Cerebellar cortex (tissue), 1 donor: ENCODE results near the gene VARS2.
"Not testable (repeated sequence)": the region's sequence is repeated elsewhere in the genome, so short reads cannot be mapped to it uniquely, and the experiment has no call there.

Source experiments
- DNase-seq: peaks from one replicate; pipeline ENCODE4 v3.0.0-alpha.2; 2015; ENCODE audit warnings: low spot score

Gene VARS2

DNA sequence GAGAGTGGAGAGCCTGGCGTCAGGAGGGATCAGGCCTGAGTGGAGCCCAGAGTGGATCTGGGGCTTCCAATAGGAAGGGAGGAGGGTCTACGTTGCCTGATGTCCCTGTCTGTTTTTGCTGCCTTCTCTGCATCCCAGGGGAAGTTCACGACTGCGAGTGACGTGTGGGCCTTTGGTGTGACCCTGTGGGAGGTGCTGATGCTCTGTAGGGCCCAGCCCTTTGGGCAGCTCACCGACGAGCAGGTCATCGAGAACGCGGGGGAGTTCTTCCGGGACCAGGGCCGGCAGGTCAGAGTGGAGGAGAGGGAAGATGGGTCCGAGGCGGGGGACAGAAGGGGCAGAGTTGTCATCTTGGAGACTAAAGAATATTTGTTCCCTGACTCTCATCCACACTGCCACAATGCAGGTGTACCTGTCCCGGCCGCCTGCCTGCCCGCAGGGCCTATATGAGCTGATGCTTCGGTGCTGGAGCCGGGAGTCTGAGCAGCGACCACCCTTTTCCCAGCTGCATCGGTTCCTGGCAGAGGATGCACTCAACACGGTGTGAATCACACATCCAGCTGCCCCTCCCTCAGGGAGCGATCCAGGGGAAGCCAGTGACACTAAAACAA lies 15.2 kb upstream of the VARS2 start:
- DNase-seq, result no peak

DNA sequence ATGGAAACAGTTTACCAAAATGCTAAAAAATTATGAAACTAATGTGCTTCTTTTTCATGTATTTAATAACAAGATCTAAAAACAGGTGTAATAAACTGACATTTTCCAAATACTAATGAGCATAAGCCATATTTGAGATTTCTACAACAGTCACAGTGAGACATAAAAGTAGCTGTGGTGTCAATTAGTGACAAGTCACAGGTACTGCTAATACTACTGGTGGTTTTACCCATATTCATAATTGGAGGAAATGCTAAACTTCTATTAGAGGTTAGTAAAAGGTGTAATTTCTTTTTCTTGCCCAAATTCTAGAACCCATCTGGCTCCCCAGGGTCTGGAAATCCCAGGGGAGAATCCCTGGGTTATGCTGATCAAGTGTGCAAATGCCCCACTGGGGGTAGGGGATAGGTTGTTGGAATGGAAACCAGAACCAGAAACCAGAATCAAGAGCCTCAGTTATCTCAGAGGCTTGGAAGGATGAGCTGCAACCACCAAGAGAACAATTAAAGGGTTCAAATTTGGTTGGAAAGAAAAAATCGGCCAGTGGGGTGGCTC lies 13.1 kb upstream of the VARS2 start:
- DNase-seq, result no peak

DNA sequence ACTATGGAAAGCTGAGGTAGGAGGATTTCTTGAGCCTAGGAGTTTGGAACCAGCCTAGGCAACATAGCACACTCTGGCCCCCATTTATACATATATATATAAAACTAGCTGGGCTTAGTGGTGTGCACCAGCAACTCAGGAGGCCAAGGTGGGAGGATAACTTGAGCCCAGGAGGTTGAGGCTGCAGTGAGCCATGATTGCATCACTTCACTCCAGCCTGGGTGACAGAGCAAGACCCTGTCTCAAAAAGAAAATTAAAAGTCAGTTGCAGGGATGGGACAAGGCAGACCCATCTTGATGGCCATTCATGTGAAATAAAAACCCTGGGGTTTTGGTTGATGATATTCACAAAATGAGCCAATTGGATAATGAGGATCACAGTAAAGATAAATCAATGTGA lies 12.6 kb upstream of the VARS2 start:
- DNase-seq, result no peak

DNA sequence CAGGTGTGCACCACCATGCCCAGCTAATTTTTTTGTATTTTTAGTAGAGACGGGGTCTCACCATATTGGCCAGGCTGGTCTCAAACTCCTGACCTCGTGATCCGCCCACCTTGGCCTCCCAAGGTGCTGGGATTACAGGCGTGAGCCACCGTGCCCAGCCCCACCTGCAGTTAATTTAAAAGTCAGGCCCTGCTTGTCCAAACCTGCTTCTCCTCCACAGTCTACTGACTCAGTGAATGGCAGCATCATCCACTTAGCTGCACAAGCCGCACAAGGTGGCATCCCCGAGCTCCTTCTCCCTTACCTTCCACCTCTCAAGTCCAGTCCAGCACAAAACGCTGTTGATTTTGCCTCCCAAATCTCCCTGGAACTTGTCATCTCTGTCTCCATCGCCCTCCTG lies 11.8 kb upstream of the VARS2 start:
- DNase-seq, result not testable (repeated sequence)

DNA sequence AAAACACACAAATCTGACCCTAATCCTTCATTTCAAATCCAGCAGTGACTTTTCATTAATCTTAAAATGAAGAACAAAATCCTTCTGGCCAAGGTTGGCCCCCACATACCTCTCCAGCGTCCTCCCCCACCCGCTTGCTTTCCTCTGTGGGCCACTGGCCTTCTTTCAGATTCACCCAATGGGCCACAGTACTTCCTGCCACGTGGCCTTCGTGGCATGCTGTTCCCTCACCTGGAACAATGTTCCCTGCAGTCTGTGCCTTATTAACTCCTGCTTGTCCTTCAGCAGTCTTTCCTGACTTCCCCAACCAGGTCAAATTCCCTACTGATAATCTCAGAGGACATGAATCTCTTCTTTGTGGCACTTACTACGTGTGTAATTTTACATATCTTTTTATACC lies 11.3 kb upstream of the VARS2 start:
- DNase-seq, result no peak

DNA sequence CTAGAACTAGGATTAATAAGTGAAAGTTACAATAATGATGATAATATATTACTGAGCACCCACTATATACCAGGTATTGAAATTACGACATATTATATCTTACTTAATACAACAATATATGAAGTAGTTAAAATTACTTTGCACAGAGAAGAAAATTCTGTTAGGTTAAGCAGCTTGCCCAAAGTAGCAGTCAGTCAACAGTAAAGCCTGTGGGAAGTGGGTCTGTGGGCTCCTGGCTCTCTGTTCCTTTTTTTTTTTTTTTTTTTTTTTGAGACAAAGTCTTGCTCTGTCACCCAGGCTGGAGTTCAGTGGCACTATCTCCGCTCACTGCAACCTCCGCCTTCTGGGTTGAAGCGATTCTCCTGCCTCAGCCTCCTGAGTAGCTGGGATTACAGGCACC lies 10.8 kb upstream of the VARS2 start:
- DNase-seq, result no peak

DNA sequence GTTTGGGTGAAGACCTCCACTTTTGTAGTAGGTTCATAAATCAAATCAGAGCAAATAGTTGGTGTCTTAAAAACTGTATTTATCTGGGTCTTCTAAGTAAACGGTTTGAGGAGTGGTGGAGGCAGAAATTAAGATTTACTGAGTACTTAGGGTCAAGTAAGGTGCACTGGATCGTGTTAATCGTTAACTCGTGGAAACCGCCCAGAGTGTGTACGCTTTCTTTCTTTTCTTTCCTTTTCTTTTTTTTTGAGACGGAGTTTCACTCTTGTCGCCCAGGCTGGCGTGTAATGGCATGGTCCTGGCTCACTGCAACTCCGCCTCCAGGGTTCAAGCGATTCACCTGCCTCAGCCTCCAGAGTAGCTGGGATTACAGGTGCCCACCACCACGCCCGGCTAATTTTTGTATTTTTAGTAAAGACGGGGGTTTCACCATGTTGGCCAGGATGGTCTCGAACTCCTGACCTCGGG lies 6.7 kb upstream of the VARS2 start:
- DNase-seq, result not testable (repeated sequence)

DNA sequence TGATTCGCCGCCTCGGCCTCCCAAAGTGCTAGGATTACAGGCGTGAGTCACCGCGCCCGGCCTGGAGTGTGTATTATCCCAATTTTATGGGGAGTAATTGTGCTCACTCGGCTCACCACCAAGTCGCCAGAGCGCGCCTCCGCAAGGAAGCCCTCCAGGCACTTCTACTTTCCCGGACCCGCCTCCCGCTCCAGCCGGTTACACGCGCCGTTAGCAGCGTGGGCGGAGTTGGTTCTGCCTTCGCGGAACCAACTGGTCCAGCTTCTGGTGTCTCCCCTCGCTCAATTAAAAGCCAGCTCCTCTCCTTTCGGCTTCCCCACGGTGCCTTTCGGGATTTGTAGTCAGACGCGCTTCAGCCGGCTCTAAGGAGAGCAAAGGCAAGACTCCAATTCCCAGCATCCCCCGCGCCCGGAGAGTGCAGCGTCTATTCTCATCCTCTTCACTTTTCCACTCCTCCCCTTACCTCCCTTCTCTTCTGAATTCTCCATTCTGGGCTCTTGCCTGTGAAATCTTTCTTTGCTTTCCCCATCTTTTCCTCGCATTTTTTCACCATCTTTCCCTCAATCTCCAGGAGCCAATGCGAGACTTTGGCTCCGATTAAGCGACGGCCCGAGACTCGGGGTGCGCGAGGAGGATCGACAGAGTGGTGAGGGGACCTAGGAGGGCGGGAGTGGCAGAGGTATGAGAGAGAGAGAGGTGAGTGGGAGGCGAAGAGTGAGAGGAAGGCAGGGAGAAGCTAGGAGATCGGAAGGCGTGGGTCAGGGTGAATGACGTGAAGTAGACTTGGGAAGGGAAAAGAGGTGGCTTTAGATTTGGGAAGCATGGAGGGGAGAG lies 6.1 kb upstream of the VARS2 start, which contains the start of gene GTF2H4:
TSS of gene GTF2H4 (plus strand) at position 450 of the 834 bp plus-strand sequence.
- peak; percentile 99 for DNase-seq

DNA sequence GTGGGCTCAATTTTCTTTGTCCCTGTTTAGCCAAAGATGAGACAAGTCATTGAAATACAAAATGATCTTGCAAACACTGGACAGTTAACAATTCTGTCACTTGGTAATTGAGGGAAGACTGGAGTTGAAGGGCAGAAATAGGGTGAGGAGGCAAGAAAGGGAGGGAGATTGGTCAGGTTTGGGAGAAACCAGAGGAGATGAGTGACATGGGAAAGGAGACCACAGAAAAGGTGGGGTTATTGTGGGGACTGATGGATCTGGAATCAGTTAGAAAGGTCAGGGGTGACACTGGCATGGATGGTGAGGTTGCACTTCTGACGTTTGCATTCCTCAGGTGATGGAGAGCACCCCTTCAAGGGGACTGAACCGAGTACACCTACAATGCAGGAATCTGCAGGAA lies 5.3 kb upstream of the VARS2 start:
- DNase-seq, result no peak

DNA sequence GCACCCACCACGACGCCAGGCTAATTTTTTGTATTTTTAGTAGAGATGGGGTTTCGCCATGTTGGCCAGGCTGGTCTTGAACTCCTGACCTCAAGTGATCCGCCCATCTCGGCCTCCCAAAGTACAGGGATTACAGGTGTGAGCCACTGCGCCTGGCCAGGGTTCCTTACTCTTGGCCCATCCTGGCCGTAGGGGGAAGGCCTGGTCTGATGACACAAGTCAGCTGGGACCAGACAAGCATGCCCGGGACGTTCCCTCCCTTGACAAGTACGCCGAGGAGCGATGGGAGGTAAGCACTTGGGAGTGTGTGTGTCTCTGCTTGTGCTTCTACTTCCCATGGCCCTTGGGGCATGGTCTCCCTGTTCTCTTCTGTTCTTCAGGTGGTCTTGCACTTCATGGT lies 3.6 kb upstream of the VARS2 start:
- DNase-seq, result not testable (repeated sequence)

DNA sequence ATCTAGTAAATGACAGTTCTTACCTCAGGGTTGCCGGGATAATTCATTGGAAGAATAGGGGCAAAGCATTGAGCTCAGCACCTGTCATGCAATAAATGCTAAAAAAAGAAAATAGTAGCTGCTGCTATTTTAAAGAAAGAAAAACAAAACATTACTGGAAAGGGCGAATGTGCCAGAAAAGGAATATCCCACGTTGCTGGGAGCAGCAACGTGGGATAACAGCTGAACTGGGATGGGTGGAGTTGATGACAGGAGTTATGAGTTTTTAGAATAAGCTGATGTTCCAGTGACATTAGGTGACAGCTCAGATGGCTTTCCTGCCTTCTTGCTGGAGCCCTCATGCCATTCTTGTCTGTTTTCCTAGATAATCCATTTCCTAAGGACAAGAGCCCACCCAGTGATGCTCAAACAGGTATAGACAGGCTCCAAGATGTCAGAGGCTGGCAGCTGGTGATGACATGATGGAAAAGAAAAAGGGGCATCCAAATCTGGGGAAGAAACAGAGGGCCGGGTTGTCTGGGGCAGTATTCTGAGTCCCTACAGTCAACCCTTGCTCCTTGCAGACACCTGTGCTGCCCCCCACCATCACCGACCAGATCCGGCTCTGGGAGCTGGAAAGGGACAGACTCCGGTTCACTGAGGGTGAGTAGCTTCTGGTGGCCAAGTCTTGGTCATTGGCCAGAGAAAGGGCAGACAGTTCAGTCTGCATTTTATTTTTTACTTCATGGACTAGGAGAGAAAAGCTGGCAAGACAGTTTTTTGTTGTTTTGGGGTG lies 1.1 kb upstream of the VARS2 start:
- peak; percentile 11 for DNase-seq

DNA sequence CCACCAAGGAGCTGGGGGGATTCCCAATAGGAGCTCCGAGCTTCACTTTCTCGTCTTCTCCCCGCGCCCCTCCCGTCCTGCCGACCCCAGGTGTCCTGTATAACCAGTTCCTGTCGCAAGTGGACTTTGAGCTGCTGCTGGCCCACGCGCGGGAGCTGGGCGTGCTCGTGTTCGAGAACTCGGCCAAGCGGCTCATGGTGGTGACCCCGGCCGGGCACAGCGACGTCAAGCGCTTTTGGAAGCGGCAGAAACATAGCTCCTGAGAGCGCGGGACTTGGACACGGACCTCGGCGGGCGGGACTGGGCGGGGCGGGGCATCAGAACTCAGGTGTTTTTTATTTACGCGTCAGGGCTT lies 340 bp upstream of the VARS2 start:
- DNase-seq, result no peak

DNA sequence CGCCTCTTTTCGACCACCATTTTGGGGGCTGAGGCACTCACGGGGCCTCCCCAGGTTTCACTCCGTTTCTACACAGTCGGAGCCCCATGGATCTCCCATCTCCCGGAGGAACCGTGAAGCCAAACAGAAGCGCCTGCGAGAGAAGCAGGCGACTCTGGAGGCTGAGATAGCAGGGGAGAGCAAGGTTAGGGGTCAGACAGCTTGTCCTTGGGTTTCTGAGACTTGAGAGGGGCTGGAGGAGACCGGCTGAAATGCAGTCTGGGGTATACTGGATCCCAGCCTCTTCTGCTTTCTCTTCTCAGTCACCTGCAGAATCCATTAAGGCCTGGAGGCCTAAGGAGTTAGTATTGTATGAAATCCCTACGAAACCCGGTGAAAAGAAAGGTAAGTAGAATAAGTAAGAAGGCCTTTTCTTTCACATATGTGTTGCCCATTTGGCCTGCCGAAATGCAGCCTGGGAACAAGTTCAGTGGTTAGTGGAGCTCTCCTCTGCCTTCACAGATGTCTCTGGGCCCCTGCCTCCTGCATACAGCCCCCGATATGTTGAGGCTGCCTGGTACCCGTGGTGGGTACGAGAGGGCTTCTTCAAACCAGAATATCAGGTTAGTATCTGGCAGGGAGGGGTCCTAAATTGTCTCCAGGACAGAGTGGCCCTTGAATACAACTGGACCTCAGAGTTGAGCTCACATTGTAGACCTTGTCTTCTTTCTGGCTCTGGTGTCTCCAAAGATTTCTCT lies 984 bp downstream of the VARS2 start:
- peak; percentile 34 for DNase-seq

DNA sequence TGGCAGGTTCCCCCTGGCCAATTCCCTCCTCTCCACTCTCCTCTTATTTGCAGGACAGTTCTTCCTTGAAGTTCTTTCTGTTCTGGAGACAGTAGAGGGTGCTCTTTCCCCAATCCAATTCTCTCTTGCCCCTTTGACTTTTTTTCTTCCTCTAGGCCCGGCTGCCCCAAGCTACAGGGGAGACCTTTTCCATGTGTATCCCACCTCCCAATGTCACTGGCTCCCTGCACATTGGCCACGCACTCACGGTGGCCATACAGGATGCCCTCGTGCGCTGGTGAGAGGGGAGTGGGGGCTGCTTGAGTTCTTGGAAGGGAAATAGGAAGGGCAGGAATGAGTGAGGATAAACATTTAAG lies 1.5 kb downstream of the VARS2 start:
- peak; percentile 82 for DNase-seq

DNA sequence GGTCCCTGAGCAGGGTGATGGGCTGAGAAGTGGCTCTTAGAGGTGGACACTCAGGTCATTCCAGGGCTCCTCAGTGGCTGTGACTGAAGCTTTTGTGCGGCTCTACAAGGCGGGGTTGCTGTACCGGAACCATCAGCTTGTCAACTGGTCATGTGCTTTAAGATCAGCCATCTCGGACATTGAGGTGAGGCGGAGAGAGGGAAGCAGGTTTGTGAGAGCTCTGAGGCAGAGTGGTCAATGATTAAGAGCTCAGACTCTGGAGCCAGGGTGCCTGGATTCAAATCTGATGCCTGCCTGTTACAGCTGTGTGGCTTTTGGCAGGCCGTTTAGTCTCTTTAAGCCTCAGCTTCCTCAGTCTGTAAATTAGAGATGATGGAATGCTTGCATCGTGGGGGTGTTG lies 3.0 kb downstream of the VARS2 start:
- DNase-seq, result no peak

DNA sequence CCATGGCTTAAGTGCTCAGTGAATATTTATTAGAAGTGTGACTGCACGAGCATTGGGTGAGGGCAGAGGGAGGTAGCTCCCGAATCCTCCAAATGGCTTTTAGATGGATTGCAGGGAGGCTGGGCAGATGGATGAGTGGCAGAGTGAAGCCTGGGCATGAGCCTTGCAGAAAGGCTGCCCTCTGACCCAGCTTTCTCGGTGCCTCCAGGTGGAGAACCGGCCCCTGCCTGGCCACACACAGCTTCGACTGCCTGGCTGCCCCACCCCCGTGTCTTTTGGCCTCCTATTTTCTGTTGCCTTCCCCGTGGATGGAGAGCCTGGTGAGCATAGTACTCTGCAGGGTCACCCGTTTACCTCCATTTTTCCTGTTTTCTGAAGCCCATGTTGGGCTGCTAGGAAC lies 3.4 kb downstream of the VARS2 start:
- DNase-seq, result no peak

DNA sequence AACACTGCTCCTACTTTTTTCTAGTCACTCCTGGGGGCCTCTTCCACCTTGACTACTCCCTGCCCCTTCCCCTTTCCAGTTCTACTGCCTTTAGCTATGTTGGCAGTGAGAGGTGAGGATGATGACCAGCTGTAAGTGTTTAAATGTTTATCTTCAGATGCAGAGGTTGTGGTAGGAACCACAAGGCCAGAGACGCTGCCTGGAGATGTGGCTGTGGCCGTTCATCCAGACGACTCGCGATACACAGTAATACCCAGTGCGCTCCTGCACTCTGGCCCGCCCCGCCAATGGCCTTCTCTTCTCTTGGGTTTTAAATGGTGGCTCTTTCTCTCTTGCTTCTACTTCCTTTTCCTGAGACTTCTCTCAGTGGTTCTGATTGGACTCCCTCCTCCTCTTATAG lies 4.6 kb downstream of the VARS2 start:
- DNase-seq, result no peak

DNA sequence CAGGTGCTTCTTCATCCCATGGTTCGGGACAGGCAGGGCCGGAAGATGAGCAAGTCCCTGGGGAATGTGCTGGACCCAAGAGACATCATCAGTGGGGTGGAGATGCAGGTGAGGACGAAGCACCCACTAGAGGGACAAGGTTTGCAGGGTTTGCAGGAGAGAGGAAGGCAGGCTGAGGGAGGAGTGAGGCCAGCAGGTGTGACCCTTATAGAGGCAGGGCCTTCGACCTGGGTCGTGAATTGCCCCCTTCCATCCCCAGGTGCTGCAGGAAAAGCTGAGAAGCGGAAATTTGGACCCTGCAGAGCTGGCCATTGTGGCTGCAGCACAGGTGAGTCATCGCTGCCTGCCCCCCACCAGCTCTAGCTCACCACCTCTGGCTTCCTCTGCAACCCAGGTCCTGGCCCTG lies 8.4 kb downstream of the VARS2 start:
- no peak for DNase-seq

DNA sequence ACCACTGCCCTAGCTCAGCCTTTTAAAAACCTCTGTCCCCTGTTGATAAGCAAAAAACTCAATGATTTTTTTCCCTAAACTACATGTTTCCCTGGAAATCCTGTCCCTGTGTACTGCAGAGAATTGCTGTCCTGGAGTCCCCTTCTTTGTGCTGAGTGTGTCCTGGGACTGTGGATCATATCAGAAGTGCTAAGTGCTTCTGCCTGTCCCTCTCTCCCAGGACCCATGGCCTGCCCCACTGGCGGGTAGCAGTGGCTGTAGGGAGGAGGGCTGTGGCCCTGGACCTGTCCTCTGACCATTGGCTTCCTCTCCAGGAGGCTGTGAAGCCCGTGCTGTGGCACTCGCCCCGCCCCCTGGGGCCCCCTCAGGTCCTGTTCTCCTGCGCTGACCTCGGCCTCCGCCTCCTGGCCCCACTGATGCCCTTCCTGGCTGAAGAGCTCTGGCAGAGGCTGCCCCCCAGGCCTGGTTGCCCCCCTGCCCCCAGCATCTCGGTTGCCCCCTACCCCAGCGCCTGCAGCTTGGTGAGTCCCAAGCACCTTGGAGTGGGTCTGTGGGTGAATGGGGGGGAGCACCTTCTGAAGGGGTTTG lies 10.1 kb downstream of the VARS2 start:
- DNase-seq, result not testable (repeated sequence)

DNA sequence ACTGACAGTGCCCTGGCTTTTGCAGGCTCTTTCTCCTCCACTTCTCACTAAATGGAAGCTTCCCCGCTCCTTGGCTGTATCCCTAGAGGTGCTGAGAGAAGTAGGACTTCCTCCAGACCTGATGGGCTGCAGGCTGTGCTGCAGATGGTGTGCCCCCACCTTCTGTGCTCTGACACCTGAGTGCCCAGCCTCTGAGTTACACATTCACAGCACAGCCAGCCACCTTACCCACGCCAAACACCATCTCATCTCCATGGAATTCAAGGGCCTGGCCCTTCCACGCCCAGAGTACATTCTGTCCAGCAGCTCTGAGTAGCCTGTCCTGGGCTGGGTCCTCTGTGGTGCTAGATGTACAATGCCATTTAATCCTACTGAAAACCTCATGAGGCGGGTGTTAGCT lies 12.6 kb downstream of the VARS2 start:
- DNase-seq, result peak; percentile 79

DNA sequence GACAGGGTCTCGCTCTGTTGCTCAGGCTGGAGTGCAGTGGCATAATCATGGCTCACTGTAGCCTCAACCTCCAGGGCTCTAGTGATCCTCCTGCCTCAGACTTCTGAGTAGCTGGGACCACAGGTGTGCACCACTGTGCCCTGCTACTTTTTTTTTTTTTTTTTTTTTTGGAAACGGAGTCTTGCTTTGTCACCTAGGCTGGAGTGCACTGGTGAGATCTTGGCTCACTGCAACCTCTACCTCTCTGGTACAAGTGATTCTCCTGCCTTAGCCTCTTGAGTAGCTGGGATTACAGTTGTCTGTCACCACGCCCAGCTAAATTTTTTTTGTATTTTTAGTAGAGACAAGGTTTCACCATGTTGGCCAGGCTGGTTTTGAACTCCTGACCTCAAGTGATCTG lies 13.0 kb downstream of the VARS2 start:
- DNase-seq, result not testable (repeated sequence)

DNA sequence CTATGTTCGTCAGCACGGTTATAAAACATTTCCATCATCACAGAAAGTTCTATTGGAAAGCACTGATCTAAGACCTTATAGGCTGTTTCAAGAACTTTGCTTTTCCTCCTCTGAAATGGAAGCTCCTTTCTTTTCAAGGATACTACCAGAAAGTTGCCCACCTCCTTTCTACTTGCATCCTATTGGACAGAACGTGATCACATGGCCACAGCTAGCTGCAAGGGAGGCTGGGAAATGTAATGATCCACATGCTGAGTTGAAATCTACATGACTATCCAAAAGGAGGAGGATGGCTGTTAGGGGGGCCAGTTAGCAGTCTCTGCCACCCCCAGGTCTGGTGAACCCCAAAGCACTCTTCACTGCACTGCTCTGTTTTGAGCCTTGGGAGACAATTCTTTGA lies 14.6 kb downstream of the VARS2 start:
- no peak for DNase-seq
